ENCODE results near the gene EIF4E. TPM values are rescaled to one million over a fixed set of nuclear protein-coding genes. Genes with fewer than 3 reads are reported as not detected.
"Not testable (repeated sequence)": the region's sequence is repeated elsewhere in the genome, so short reads cannot be mapped to it uniquely, and the experiment has no call there.

Gene EIF4E
- polyA plus RNA-seq, 2 donors = 16.7 to 56.1 TPM

- Histone ChIP-seq H3K36me3 (ENCODE audit: control insufficient read depth in 2 of 2, insufficient read depth in 2 of 2, low read length in 1 of 2) (no peaks in the 10 kb centered on the region), H3K9me3 (ENCODE audit: control insufficient read depth in 2 of 2, insufficient read depth in 1 of 2, low read depth in 1 of 2, low read length in 1 of 2) (no peaks in the 10 kb centered on the region), H3K27me3 (ENCODE audit: control insufficient read depth in 1 of 2, insufficient read depth in 2 of 2, low read length in 2 of 2) (no peaks in the 10 kb centered on the region), H3K27ac (ENCODE audit: low read depth in 2 of 2, low read length in 1 of 2) (no peak overlapping the region), H3K4me3 (ENCODE audit: low read depth in 1 of 2, low read length in 2 of 2) (no peak overlapping the region), H3K4me1 (ENCODE audit: control insufficient read depth in 2 of 2, insufficient read depth in 2 of 2, low read length in 1 of 2) (no peaks in the 10 kb centered on the region)
- WGBS, 2 donors = 81 to 90% methylated on average over 4 of the region's 4 CpGs
Measured at GRCh38 chr4:98935633-98936032, 6.7 kb upstream of the EIF4E start.

- WGBS, 2 donors = 87 to 95% methylated on average over 7 of the region's 7 CpGs
- H3K4me3 ChIP-seq (ENCODE audit: low read depth in 1 of 2, low read length in 2 of 2); H3K36me3 ChIP-seq (ENCODE audit: control insufficient read depth in 2 of 2, insufficient read depth in 2 of 2, low read length in 1 of 2); H3K9me3 ChIP-seq (ENCODE audit: control insufficient read depth in 2 of 2, insufficient read depth in 1 of 2, low read depth in 1 of 2, low read length in 1 of 2); H3K4me1 ChIP-seq (ENCODE audit: control insufficient read depth in 2 of 2, insufficient read depth in 2 of 2, low read length in 1 of 2); H3K27ac ChIP-seq (ENCODE audit: low read depth in 2 of 2, low read length in 1 of 2); H3K27me3 ChIP-seq (ENCODE audit: control insufficient read depth in 1 of 2, insufficient read depth in 2 of 2, low read length in 2 of 2): not testable (repeated sequence)
Measured at GRCh38 chr4:98934851-98935250, 5.9 kb upstream of the EIF4E start.

GRCh38 chr4:98932539-98932938 lies 3.6 kb upstream of the EIF4E start:
- H3K4me1 ChIP-seq (ENCODE audit: control insufficient read depth in 2 of 2, insufficient read depth in 2 of 2, low read length in 1 of 2) = no peaks in the 10 kb centered on the region
- H3K27ac ChIP-seq (ENCODE audit: low read depth in 2 of 2, low read length in 1 of 2) = no peak overlapping the region
- H3K36me3 ChIP-seq (ENCODE audit: control insufficient read depth in 2 of 2, insufficient read depth in 2 of 2, low read length in 1 of 2) = no peaks in the 10 kb centered on the region
- H3K4me3 ChIP-seq (ENCODE audit: low read depth in 1 of 2, low read length in 2 of 2) = no peak overlapping the region
- no peaks in the 10 kb centered on the region for H3K9me3 ChIP-seq (ENCODE audit: control insufficient read depth in 2 of 2, insufficient read depth in 1 of 2, low read depth in 1 of 2, low read length in 1 of 2)
- WGBS, 2 donors = 48 to 57% methylated on average over 3 of the region's 3 CpGs
- no peaks in the 10 kb centered on the region for H3K27me3 ChIP-seq (ENCODE audit: control insufficient read depth in 1 of 2, insufficient read depth in 2 of 2, low read length in 2 of 2)

- peak overlapping the region; percentile 76 to 99 for H3K27ac ChIP-seq (ENCODE audit: low read depth in 2 of 2, low read length in 1 of 2)
- H3K4me3 ChIP-seq (ENCODE audit: low read depth in 1 of 2, low read length in 2 of 2) = no peak overlapping the region
- no peaks in the 10 kb centered on the region for H3K27me3 ChIP-seq (ENCODE audit: control insufficient read depth in 1 of 2, insufficient read depth in 2 of 2, low read length in 2 of 2)
- no peaks in the 10 kb centered on the region for H3K36me3 ChIP-seq (ENCODE audit: control insufficient read depth in 2 of 2, insufficient read depth in 2 of 2, low read length in 1 of 2)
- H3K9me3 ChIP-seq (ENCODE audit: control insufficient read depth in 2 of 2, insufficient read depth in 1 of 2, low read depth in 1 of 2, low read length in 1 of 2) = no peaks in the 10 kb centered on the region
- H3K4me1 ChIP-seq (ENCODE audit: control insufficient read depth in 2 of 2, insufficient read depth in 2 of 2, low read length in 1 of 2) = no peaks in the 10 kb centered on the region
- 60 to 76% methylated on average over 2 of the region's 2 CpGs for WGBS, 2 donors
Measured at GRCh38 chr4:98930311-98930865, 1.5 kb upstream of the EIF4E start.

GRCh38 chr4:98929341-98930267 lies 671 bp upstream of the EIF4E start:
- no peaks in the 10 kb centered on the region for H3K4me1 ChIP-seq (ENCODE audit: control insufficient read depth in 2 of 2, insufficient read depth in 2 of 2, low read length in 1 of 2)
- H3K27me3 ChIP-seq (ENCODE audit: control insufficient read depth in 1 of 2, insufficient read depth in 2 of 2, low read length in 2 of 2) = no peaks in the 10 kb centered on the region
- H3K36me3 ChIP-seq (ENCODE audit: control insufficient read depth in 2 of 2, insufficient read depth in 2 of 2, low read length in 1 of 2) = no peaks in the 10 kb centered on the region
- H3K9me3 ChIP-seq (ENCODE audit: control insufficient read depth in 2 of 2, insufficient read depth in 1 of 2, low read depth in 1 of 2, low read length in 1 of 2) = no peaks in the 10 kb centered on the region
- WGBS, 2 donors = 4 to 5% methylated on average over 44 of the region's 44 CpGs
- H3K27ac ChIP-seq (ENCODE audit: low read depth in 2 of 2, low read length in 1 of 2) = peak overlapping the region; percentile 99 to 100
- peak overlapping the region; percentile 66 to 95 for H3K4me3 ChIP-seq (ENCODE audit: low read depth in 1 of 2, low read length in 2 of 2)

- Histone ChIP-seq H3K9me3 (ENCODE audit: control insufficient read depth in 2 of 2, insufficient read depth in 1 of 2, low read depth in 1 of 2, low read length in 1 of 2) (no peaks in the 10 kb centered on the region), H3K27me3 (ENCODE audit: control insufficient read depth in 1 of 2, insufficient read depth in 2 of 2, low read length in 2 of 2) (no peaks in the 10 kb centered on the region), H3K36me3 (ENCODE audit: control insufficient read depth in 2 of 2, insufficient read depth in 2 of 2, low read length in 1 of 2) (no peaks in the 10 kb centered on the region), H3K4me1 (ENCODE audit: control insufficient read depth in 2 of 2, insufficient read depth in 2 of 2, low read length in 1 of 2) (no peaks in the 10 kb centered on the region), H3K4me3 (ENCODE audit: low read depth in 1 of 2, low read length in 2 of 2) (peak overlapping the region; percentile 95 to 98), H3K27ac (ENCODE audit: low read depth in 2 of 2, low read length in 1 of 2) (peak overlapping the region; percentile 98 to 100)
- WGBS, 2 donors = 0% methylated on average over 25 to 26 of the region's 26 CpGs
Measured at GRCh38 chr4:98928131-98928504, 815 bp downstream of the EIF4E start.

GRCh38 chr4:98926257-98926656 lies 2.7 kb downstream of the EIF4E start:
- 96% methylated on average over 15 of the region's 15 CpGs for WGBS, 2 donors
- not testable (repeated sequence) for H3K9me3 ChIP-seq (ENCODE audit: control insufficient read depth in 2 of 2, insufficient read depth in 1 of 2, low read depth in 1 of 2, low read length in 1 of 2); H3K27me3 ChIP-seq (ENCODE audit: control insufficient read depth in 1 of 2, insufficient read depth in 2 of 2, low read length in 2 of 2); H3K4me1 ChIP-seq (ENCODE audit: control insufficient read depth in 2 of 2, insufficient read depth in 2 of 2, low read length in 1 of 2); H3K36me3 ChIP-seq (ENCODE audit: control insufficient read depth in 2 of 2, insufficient read depth in 2 of 2, low read length in 1 of 2); H3K27ac ChIP-seq (ENCODE audit: low read depth in 2 of 2, low read length in 1 of 2); H3K4me3 ChIP-seq (ENCODE audit: low read depth in 1 of 2, low read length in 2 of 2)

GRCh38 chr4:98921292-98921691 lies 7.6 kb downstream of the EIF4E start:
- Histone ChIP-seq H3K4me3 (ENCODE audit: low read depth in 1 of 2, low read length in 2 of 2) (no peak overlapping the region), H3K27me3 (ENCODE audit: control insufficient read depth in 1 of 2, insufficient read depth in 2 of 2, low read length in 2 of 2) (no peaks in the 10 kb centered on the region), H3K36me3 (ENCODE audit: control insufficient read depth in 2 of 2, insufficient read depth in 2 of 2, low read length in 1 of 2) (no peaks in the 10 kb centered on the region), H3K4me1 (ENCODE audit: control insufficient read depth in 2 of 2, insufficient read depth in 2 of 2, low read length in 1 of 2) (no peaks in the 10 kb centered on the region), H3K9me3 (ENCODE audit: control insufficient read depth in 2 of 2, insufficient read depth in 1 of 2, low read depth in 1 of 2, low read length in 1 of 2) (no peaks in the 10 kb centered on the region), H3K27ac (ENCODE audit: low read depth in 2 of 2, low read length in 1 of 2) (no peak overlapping the region)
- WGBS, 2 donors = 90 to 91% methylated on average over 5 of the region's 5 CpGs

- Histone ChIP-seq H3K9me3 (ENCODE audit: control insufficient read depth in 2 of 2, insufficient read depth in 1 of 2, low read depth in 1 of 2, low read length in 1 of 2) (no peaks in the 10 kb centered on the region), H3K36me3 (ENCODE audit: control insufficient read depth in 2 of 2, insufficient read depth in 2 of 2, low read length in 1 of 2) (no peaks in the 10 kb centered on the region), H3K4me3 (ENCODE audit: low read depth in 1 of 2, low read length in 2 of 2) (no peak overlapping the region), H3K27ac (ENCODE audit: low read depth in 2 of 2, low read length in 1 of 2) (no peak overlapping the region), H3K27me3 (ENCODE audit: control insufficient read depth in 1 of 2, insufficient read depth in 2 of 2, low read length in 2 of 2) (no peaks in the 10 kb centered on the region), H3K4me1 (ENCODE audit: control insufficient read depth in 2 of 2, insufficient read depth in 2 of 2, low read length in 1 of 2) (no peaks in the 10 kb centered on the region)
- 56 to 61% methylated on average over 2 of the region's 2 CpGs for WGBS, 2 donors
Measured at GRCh38 chr4:98919996-98920395, 8.9 kb downstream of the EIF4E start.

- H3K27ac ChIP-seq (ENCODE audit: low read depth in 2 of 2, low read length in 1 of 2); H3K27me3 ChIP-seq (ENCODE audit: control insufficient read depth in 1 of 2, insufficient read depth in 2 of 2, low read length in 2 of 2); H3K4me1 ChIP-seq (ENCODE audit: control insufficient read depth in 2 of 2, insufficient read depth in 2 of 2, low read length in 1 of 2); H3K9me3 ChIP-seq (ENCODE audit: control insufficient read depth in 2 of 2, insufficient read depth in 1 of 2, low read depth in 1 of 2, low read length in 1 of 2); H3K4me3 ChIP-seq (ENCODE audit: low read depth in 1 of 2, low read length in 2 of 2); H3K36me3 ChIP-seq (ENCODE audit: control insufficient read depth in 2 of 2, insufficient read depth in 2 of 2, low read length in 1 of 2): not testable (repeated sequence)
- WGBS, 2 donors = 75 to 78% methylated on average over 8 of the region's 8 CpGs
Measured at GRCh38 chr4:98910728-98911127, 18.2 kb downstream of the EIF4E start.
